ENCODE data around the gene CAVIN3. TPM values are rescaled to one million over a fixed set of nuclear protein-coding genes. Genes with fewer than 3 reads are reported as not detected.

The CAVIN3 gene
- polyA plus RNA-seq, 1 donor (not counting 4 experiments of a cell fraction or from before 2014, with no cell fraction given), result 30.1 TPM

DNA sequence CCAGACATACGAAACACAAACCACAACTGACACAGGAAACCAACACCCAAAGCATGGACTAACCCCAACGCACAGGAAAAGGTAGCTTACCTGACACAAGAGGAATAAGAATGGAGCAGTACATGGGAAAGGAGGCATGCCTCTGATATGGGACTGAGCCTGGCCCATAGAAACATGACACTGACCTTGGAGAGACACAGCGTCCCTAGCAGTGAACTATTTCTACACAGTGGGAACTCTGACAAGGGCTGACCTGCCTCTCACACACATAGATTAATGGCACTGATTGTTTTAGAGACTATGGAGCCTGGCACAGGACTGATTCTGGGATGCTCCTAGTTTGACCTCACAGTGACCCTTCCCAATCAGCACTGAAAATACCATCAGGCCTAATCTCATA lies 48.7 kb downstream of the CAVIN3 start:
- no peak for FAIRE-seq
- Histone ChIP-seq H3K79me2 (ENCODE audit: control insufficient read depth, insufficient read depth, low read length) (no peaks in the 10 kb centered on the region), H3K27ac (ENCODE audit: control insufficient read depth, insufficient read depth, low read length) (no peak overlapping the region), H3K36me3 (ENCODE audit: control insufficient read depth in 2 of 2, extremely low read depth in 1 of 2, insufficient read depth in 2 of 2, low read length in 2 of 2) (no peaks in the 10 kb centered on the region), H3K9ac (ENCODE audit: control insufficient read depth, extremely low read depth, insufficient read depth, low read length) (no peak overlapping the region), H3K4me1 (ENCODE audit: control insufficient read depth, extremely low read depth, insufficient read depth, low read length) (no peaks in the 10 kb centered on the region), H3K9me3 (ENCODE audit: control insufficient read depth, low read depth, low read length) (no peaks in the 10 kb centered on the region), H4K20me1 (ENCODE audit: control insufficient read depth, extremely low read depth, insufficient read depth, low read length) (no peaks in the 10 kb centered on the region), H3K4me3 (ENCODE audit: control insufficient read depth in 2 of 3, extremely low read depth in 1 of 3, insufficient read depth in 2 of 3, low read depth in 1 of 3, low read length in 3 of 3) (no peak overlapping the region), H3K4me2 (ENCODE audit: control insufficient read depth, extremely low read depth, insufficient read depth, low read depth, low read length) (no peak overlapping the region), H2AFZ (ENCODE audit: control insufficient read depth, low read length) (no peak overlapping the region), H3K27me3 (ENCODE audit: control insufficient read depth, extremely low read depth, insufficient read depth, low read length) (no peaks in the 10 kb centered on the region), H3K9me1 (ENCODE audit: control insufficient read depth, extremely low read depth, insufficient read depth, low read length) (no peaks in the 10 kb centered on the region)
- no peak for TF ChIP-seq EZH2 (IDR thresholded peaks at IDR 0.05; ENCODE audit: low read length)
- TF ChIP-seq, protein P1, sequence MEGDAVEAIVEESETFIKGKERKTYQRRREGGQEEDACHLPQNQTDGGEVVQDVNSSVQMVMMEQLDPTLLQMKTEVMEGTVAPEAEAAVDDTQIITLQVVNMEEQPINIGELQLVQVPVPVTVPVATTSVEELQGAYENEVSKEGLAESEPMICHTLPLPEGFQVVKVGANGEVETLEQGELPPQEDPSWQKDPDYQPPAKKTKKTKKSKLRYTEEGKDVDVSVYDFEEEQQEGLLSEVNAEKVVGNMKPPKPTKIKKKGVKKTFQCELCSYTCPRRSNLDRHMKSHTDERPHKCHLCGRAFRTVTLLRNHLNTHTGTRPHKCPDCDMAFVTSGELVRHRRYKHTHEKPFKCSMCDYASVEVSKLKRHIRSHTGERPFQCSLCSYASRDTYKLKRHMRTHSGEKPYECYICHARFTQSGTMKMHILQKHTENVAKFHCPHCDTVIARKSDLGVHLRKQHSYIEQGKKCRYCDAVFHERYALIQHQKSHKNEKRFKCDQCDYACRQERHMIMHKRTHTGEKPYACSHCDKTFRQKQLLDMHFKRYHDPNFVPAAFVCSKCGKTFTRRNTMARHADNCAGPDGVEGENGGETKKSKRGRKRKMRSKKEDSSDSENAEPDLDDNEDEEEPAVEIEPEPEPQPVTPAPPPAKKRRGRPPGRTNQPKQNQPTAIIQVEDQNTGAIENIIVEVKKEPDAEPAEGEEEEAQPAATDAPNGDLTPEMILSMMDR (optimal IDR thresholded peaks at IDR 0.05 in 1 of 3, IDR thresholded peaks at IDR 0.05 in 1 of 3, conservative IDR thresholded peaks at IDR 0.05 in 1 of 3; ENCODE audit: extremely low read depth in 1 of 3, insufficient read depth in 2 of 3, low read length in 3 of 3), result no peak
- no peak for DNase-seq (ENCODE audit: low read depth, low spot score)
- dilution Hi-C loops (cut with MboI; ENCODE audit: extremely low pct_ligation_motif_present, low sequenced_read_pairs), result no loop called here

DNA sequence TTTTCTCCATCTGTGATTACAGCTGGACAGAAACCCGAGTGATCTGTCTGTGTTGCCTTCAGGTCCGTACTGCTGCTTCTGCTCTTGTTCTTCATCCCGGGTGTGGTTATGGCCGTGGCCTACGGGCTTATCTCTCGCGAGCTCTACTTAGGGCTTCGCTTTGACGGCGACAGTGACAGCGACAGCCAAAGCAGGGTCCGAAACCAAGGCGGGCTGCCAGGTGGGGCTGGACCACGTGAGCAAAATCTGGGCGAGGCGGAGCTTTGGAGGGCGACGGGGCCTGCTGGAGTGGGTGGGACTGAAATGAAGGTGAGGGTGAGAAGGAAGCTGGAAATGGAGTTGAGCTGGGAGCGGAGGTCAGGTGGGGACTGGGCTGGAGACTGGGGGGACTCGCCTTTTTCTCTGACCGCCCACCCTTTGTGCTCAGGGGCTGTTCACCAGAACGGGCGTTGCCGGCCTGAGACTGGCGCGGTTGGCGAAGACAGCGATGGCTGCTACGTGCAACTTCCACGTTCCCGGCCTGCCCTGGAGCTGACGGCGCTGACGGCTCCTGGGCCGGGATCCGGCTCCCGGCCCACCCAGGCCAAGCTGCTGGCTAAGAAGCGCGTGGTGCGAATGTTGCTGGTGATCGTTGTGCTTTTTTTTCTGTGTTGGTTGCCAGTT lies 49.6 kb downstream of the CAVIN3 start:
- H3K79me2 ChIP-seq (ENCODE audit: control insufficient read depth, insufficient read depth, low read length), result no peaks in the 10 kb centered on the region
- DNase-seq (ENCODE audit: low read depth, low spot score) (no peak), FAIRE-seq (no peak)

More for the DNA sequence above, 49.6 kb downstream of the CAVIN3 start:
- Histone ChIP-seq H3K4me3 (ENCODE audit: control insufficient read depth in 2 of 3, extremely low read depth in 1 of 3, insufficient read depth in 2 of 3, low read depth in 1 of 3, low read length in 3 of 3) (no peak overlapping the region), H3K27ac (ENCODE audit: control insufficient read depth, insufficient read depth, low read length) (no peak overlapping the region), H3K9me1 (ENCODE audit: control insufficient read depth, extremely low read depth, insufficient read depth, low read length) (no peaks in the 10 kb centered on the region), H3K9ac (ENCODE audit: control insufficient read depth, extremely low read depth, insufficient read depth, low read length) (no peak overlapping the region), H3K27me3 (ENCODE audit: control insufficient read depth, extremely low read depth, insufficient read depth, low read length) (no peaks in the 10 kb centered on the region), H3K4me2 (ENCODE audit: control insufficient read depth, extremely low read depth, insufficient read depth, low read depth, low read length) (no peak overlapping the region), H3K36me3 (ENCODE audit: control insufficient read depth in 2 of 2, extremely low read depth in 1 of 2, insufficient read depth in 2 of 2, low read length in 2 of 2) (no peaks in the 10 kb centered on the region), H3K9me3 (ENCODE audit: control insufficient read depth, low read depth, low read length) (no peaks in the 10 kb centered on the region), H2AFZ (ENCODE audit: control insufficient read depth, low read length) (no peak overlapping the region), H4K20me1 (ENCODE audit: control insufficient read depth, extremely low read depth, insufficient read depth, low read length) (no peaks in the 10 kb centered on the region), H3K4me1 (ENCODE audit: control insufficient read depth, extremely low read depth, insufficient read depth, low read length) (no peaks in the 10 kb centered on the region)
- TF ChIP-seq EZH2 (IDR thresholded peaks at IDR 0.05; ENCODE audit: low read length), result no peak
- TF ChIP-seq, protein P1 (optimal IDR thresholded peaks at IDR 0.05 in 1 of 3, IDR thresholded peaks at IDR 0.05 in 1 of 3, conservative IDR thresholded peaks at IDR 0.05 in 1 of 3; ENCODE audit: extremely low read depth in 1 of 3, insufficient read depth in 2 of 3, low read length in 3 of 3), result no peak
- dilution Hi-C loops (cut with MboI; ENCODE audit: extremely low pct_ligation_motif_present, low sequenced_read_pairs), result no loop called here
